KBM-7 (cell line): ENCODE measurements around the gene GLRA3.
"Not testable (repeated sequence)": the region's sequence is repeated elsewhere in the genome, so short reads cannot be mapped to it uniquely, and the experiment has no call there.

Source experiments
- DNase-seq: peaks from one replicate; pipeline ENCODE4 v3.0.0-alpha.2; 2015
- in situ Hi-C: fragments of 300-500 bp; cut with MboI; formaldehyde crosslinking; loops from 2 replicates; pipeline ENCODE4 v1.14.3; 2020; ENCODE audit warnings: low sequenced_read_pairs, low pct_unique_long_range_greater_than_20kb, mixed read lengths

Gene GLRA3

GRCh38 chr4:174739576-174739975 lies 89.5 kb downstream of the GLRA3 start:
- DNase-seq = no peak
- in situ Hi-C loops = no loop called here

- in situ Hi-C loops = no loop called here
- DNase-seq = no peak
These were observed 94.9 kb downstream of the GLRA3 start for GRCh38 chr4:174734181-174734580.

- in situ Hi-C loops = no loop called here
- no peak for DNase-seq
These were observed 111.2 kb downstream of the GLRA3 start for GRCh38 chr4:174717828-174718227.

GRCh38 chr4:174716986-174717770 lies 111.9 kb downstream of the GLRA3 start:
- in situ Hi-C loops = no loop called here
- no peak for DNase-seq

- in situ Hi-C loops = no loop called here
- DNase-seq = peak; percentile 41
These were observed 114.4 kb downstream of the GLRA3 start for GRCh38 chr4:174714393-174715211.

GRCh38 chr4:174713821-174714220 lies 115.2 kb downstream of the GLRA3 start:
- DNase-seq = no peak
- in situ Hi-C loops = no loop called here

GRCh38 chr4:174713181-174713580 lies 115.9 kb downstream of the GLRA3 start:
- in situ Hi-C loops = no loop called here

GRCh38 chr4:174709526-174709925 lies 119.5 kb downstream of the GLRA3 start:
- in situ Hi-C loops = no loop called here
- no peak for DNase-seq

More at GRCh38 chr4:174713181-174713580, 115.9 kb downstream of the GLRA3 start:
- DNase-seq = no peak

- in situ Hi-C loops = no loop called here
- no peak for DNase-seq
These were observed 120.7 kb downstream of the GLRA3 start for GRCh38 chr4:174708381-174708780.

- DNase-seq = no peak
- in situ Hi-C loops = no loop called here
These were observed 121.1 kb downstream of the GLRA3 start for GRCh38 chr4:174707902-174708301.

- in situ Hi-C loops = no loop called here
These were observed 121.9 kb downstream of the GLRA3 start for GRCh38 chr4:174707051-174707676.

GRCh38 chr4:174702979-174703478 lies 126.0 kb downstream of the GLRA3 start:
- in situ Hi-C loops = no loop called here
- DNase-seq = no peak

More at GRCh38 chr4:174707051-174707676, 121.9 kb downstream of the GLRA3 start:
- DNase-seq = no peak

- in situ Hi-C loops = no loop called here
These were observed 129.4 kb downstream of the GLRA3 start for GRCh38 chr4:174699654-174700053.

GRCh38 chr4:174697896-174698295 lies 131.2 kb downstream of the GLRA3 start:
- in situ Hi-C loops = no loop called here

More at GRCh38 chr4:174699654-174700053, 129.4 kb downstream of the GLRA3 start:
- DNase-seq = no peak

GRCh38 chr4:174697202-174697601 lies 131.8 kb downstream of the GLRA3 start:
- in situ Hi-C loops = no loop called here
- DNase-seq = no peak

More at GRCh38 chr4:174697896-174698295, 131.2 kb downstream of the GLRA3 start:
- DNase-seq = no peak

GRCh38 chr4:174696657-174697056 lies 132.4 kb downstream of the GLRA3 start:
- in situ Hi-C loops = no loop called here
- no peak for DNase-seq

GRCh38 chr4:174691876-174692275 lies 137.2 kb downstream of the GLRA3 start:
- in situ Hi-C loops, DNase-seq: not testable (repeated sequence)

GRCh38 chr4:174690665-174691064 lies 138.4 kb downstream of the GLRA3 start:
- in situ Hi-C loops = no loop called here
- no peak for DNase-seq

- in situ Hi-C loops = no loop called here
- no peak for DNase-seq
These were observed 139.4 kb downstream of the GLRA3 start for GRCh38 chr4:174689618-174690017.

GRCh38 chr4:174686826-174687225 lies 142.2 kb downstream of the GLRA3 start:
- DNase-seq = no peak
- in situ Hi-C loops = no loop called here
